Endodermal cell (in vitro differentiated cells): ENCODE measurements around the gene ABR. TPM values are rescaled to one million over a fixed set of nuclear protein-coding genes. Genes with fewer than 3 reads are reported as not detected.
"Not testable (repeated sequence)": the region's sequence is repeated elsewhere in the genome, so short reads cannot be mapped to it uniquely, and the experiment has no call there.

Source experiments
- DNase-seq: peaks from one replicate; pipeline ENCODE4 v3.0.0-alpha.2; 2017
- H3K27ac ChIP-seq: 2 replicates; pipeline ENCODE4 v1.5.1; 2013; ENCODE audit warnings: mild to moderate bottlenecking, low read depth, low read length, moderate library complexity
- H3K27me3 ChIP-seq: 2 replicates; pipeline ENCODE4 v1.6.1; 2013; ENCODE audit warnings: mild to moderate bottlenecking, low read length, moderate library complexity; ENCODE audit not compliant: insufficient read depth, control insufficient read depth, poor library complexity, severe bottlenecking
- H3K36me3 ChIP-seq: 2 replicates; pipeline ENCODE4 v1.7.0; 2013; ENCODE audit warnings: mild to moderate bottlenecking, low read length, moderate library complexity; ENCODE audit not compliant: control insufficient read depth, insufficient read depth
- H3K4me1 ChIP-seq: one replicate; pipeline ENCODE4 v1.7.0; 2013; ENCODE audit warnings: low read length; ENCODE audit not compliant: control insufficient read depth, insufficient read depth
- H3K4me3 ChIP-seq: 2 replicates; pipeline ENCODE4 v1.5.1; 2013; ENCODE audit warnings: mild to moderate bottlenecking, low read length, moderate library complexity
- H3K9ac ChIP-seq: 2 replicates; pipeline ENCODE4 v1.6.1; 2013; ENCODE audit warnings: mild to moderate bottlenecking, low read length, moderate library complexity; ENCODE audit not compliant: poor library complexity, severe bottlenecking; ENCODE audit errors: extremely low read depth
- H3K9me3 ChIP-seq: 2 replicates; pipeline ENCODE4 v1.6.1; 2013; ENCODE audit warnings: mild to moderate bottlenecking, low read length, moderate library complexity; ENCODE audit not compliant: control insufficient read depth
- H3K27ac Mint-ChIP-seq: 2 replicates; pipeline ENCODE4 v1.8.0; 2020; ENCODE audit warnings: mixed read lengths
- H3K27me3 Mint-ChIP-seq: 2 replicates; pipeline ENCODE4 v1.8.0; 2021; ENCODE audit warnings: mild to moderate bottlenecking, mixed read lengths; ENCODE audit not compliant: insufficient read depth
- H3K36me3 Mint-ChIP-seq: 2 replicates; pipeline ENCODE4 v1.8.0; 2020; ENCODE audit warnings: low read depth, mixed read lengths
- H3K4me1 Mint-ChIP-seq: 2 replicates; pipeline ENCODE4 v1.8.0; 2020; ENCODE audit warnings: mixed read lengths
- H3K4me3 Mint-ChIP-seq: 2 replicates; pipeline ENCODE4 v1.8.0; 2020; ENCODE audit warnings: mild to moderate bottlenecking, moderate library complexity, mixed read lengths
- H3K9me3 Mint-ChIP-seq: 2 replicates; pipeline ENCODE4 v1.8.0; 2020; ENCODE audit warnings: mild to moderate bottlenecking, mixed read lengths
- CTCF ChIP-seq: fragments of 200-600 bp; sonication (generic); conservative IDR thresholded peaks from 2 replicates; pipeline ENCODE4 v1.5.0; 2021; ENCODE audit warnings: antibody characterized with exemption, mild to moderate bottlenecking
- WGBS, 2 experiments: methylation state at CpG; one replicate each; pipeline versions ENCODE4 v1.1.5 to v1.1.7; 2013; ENCODE audit warnings: missing lambda C conversion rate in 2 of 2, mixed read lengths in 1 of 2; ENCODE audit not compliant: insufficient coverage in 1 of 2, insufficient read length in 1 of 2; 5-methylcytosine and 5-hydroxymethylcytosine counted together
- total RNA-seq, 2 donors: library from RNA; stranded (reverse); fragmentation: NEBNext Ultra II Directional in 1 of 2; extraction: Animal tissue kit (Norgen Biotek cat#: 25700) in 1 of 2; gene quantifications; 2 replicates in 1 of 2; 3 replicates in 1 of 2; pipeline ENCODE4 v1.2.1, GENCODE V29; 2021

Gene ABR
- total RNA-seq, 2 donors from 2014 or later, result 51.1 to 58.7 TPM

GRCh38 chr17:977166-977565 is 202.6 kb downstream of the ABR start:
- 22 to 44% methylated on average over 6 of the region's 6 CpGs for WGBS, 2 experiments
- peak overlapping the region; percentile 91 for H3K9ac ChIP-seq
- Mint-ChIP-seq H3K4me1 (peaks cover 36% of the 10 kb centered on the region), H3K4me3 (peak overlapping the region; percentile 90), H3K27ac (peak overlapping the region; percentile 89), H3K9me3 (no peaks in the 10 kb centered on the region), H3K27me3 (no peaks in the 10 kb centered on the region), H3K36me3 (peaks cover 31% of the 10 kb centered on the region)
- H3K36me3 ChIP-seq, result peaks cover 44% of the 10 kb centered on the region
- no peaks in the 10 kb centered on the region for H3K9me3 ChIP-seq
- peaks cover 7% of the 10 kb centered on the region for H3K4me1 ChIP-seq
- no peak for TF ChIP-seq CTCF
- H3K27ac ChIP-seq, result no peak overlapping the region
- peak overlapping the region; percentile 96 for H3K4me3 ChIP-seq
- H3K27me3 ChIP-seq, result no peaks in the 10 kb centered on the region
- no peak for DNase-seq

- WGBS, 2 experiments, result 84 to 100% methylated on average over 5 to 6 of the region's 6 CpGs
- H3K36me3 ChIP-seq, result peaks cover 52% of the 10 kb centered on the region
- peaks cover 7% of the 10 kb centered on the region for H3K4me1 ChIP-seq
- DNase-seq, result no peak
- H3K4me3 Mint-ChIP-seq, result peak overlapping the region; percentile 90
- no peak for TF ChIP-seq CTCF
- H3K27ac ChIP-seq, result no peak overlapping the region
- peaks cover 35% of the 10 kb centered on the region for H3K4me1 Mint-ChIP-seq
- H3K9me3 ChIP-seq, result no peaks in the 10 kb centered on the region
- H3K9ac ChIP-seq, result peak overlapping the region; percentile 91
- H3K27ac Mint-ChIP-seq, result peak overlapping the region; percentile 75
- H3K27me3 Mint-ChIP-seq, result no peaks in the 10 kb centered on the region
- H3K4me3 ChIP-seq, result peak overlapping the region; percentile 96
- H3K27me3 ChIP-seq, result no peaks in the 10 kb centered on the region
- H3K36me3 Mint-ChIP-seq, result peaks cover 34% of the 10 kb centered on the region
- no peaks in the 10 kb centered on the region for H3K9me3 Mint-ChIP-seq
Measured at GRCh38 chr17:976312-976711, 203.5 kb downstream of the ABR start.

- Mint-ChIP-seq H3K9me3 (no peaks in the 10 kb centered on the region), H3K27ac (peak overlapping the region; percentile 86), H3K36me3 (peaks cover 37% of the 10 kb centered on the region), H3K4me3 (peak overlapping the region; percentile 35), H3K27me3 (no peaks in the 10 kb centered on the region), H3K4me1 (peaks cover 38% of the 10 kb centered on the region)
- Histone ChIP-seq H3K27me3 (no peaks in the 10 kb centered on the region), H3K9me3 (no peaks in the 10 kb centered on the region), H3K4me3 (peak overlapping the region; percentile 96), H3K36me3 (peaks cover 61% of the 10 kb centered on the region), H3K4me1 (peaks cover 9% of the 10 kb centered on the region), H3K9ac (peak overlapping the region; percentile 91), H3K27ac (no peak overlapping the region)
- WGBS, 2 experiments, result 86 to 89% methylated on average over 4 to 5 of the region's 5 CpGs
- TF ChIP-seq CTCF, result no peak
- no peak for DNase-seq
Measured at GRCh38 chr17:975371-975915, 204.3 kb downstream of the ABR start.

- H3K4me3 Mint-ChIP-seq, H3K27me3 Mint-ChIP-seq, DNase-seq, H3K4me1 ChIP-seq, H3K9ac ChIP-seq, H3K27ac Mint-ChIP-seq, H3K9me3 ChIP-seq, H3K9me3 Mint-ChIP-seq, H3K27ac ChIP-seq, H3K27me3 ChIP-seq: not testable (repeated sequence)
- Mint-ChIP-seq H3K4me1 (peaks cover 44% of the 10 kb centered on the region), H3K36me3 (peaks cover 44% of the 10 kb centered on the region)
- Histone ChIP-seq H3K4me3 (peak overlapping the region; percentile 96), H3K36me3 (peaks cover 67% of the 10 kb centered on the region)
- WGBS, 2 experiments, result 94 to 100% methylated on average over 2 of the region's 2 CpGs
Measured at GRCh38 chr17:974778-975177, 205.0 kb downstream of the ABR start.
